ENCODE results near the gene RGS3.

The RGS3 gene

DNA sequence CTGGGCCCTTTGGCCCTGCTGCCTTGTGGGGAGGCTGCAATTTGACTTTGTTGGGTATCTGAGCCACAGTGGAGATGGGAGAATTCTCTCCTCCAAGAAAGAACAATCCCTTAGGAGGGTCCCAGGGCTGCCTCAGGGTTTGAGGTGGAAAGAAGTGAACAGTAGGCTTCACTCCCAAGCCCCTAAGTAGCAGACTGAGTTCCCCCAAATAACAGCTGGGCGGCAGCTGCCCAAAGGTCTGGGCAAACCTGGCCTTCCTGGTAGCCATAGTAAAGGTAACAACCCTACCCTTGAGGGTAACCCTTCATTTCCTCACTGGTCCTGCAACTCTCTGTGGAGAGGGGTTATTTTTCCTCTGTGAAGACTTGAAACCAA lies 746 bp downstream of the RGS3 start:
- Histone ChIP-seq H3K4me2 (ENCODE audit: low read length, poor library complexity, severe bottlenecking) (no peak overlapping the region), H2BK15ac (ENCODE audit: low read depth, poor library complexity, severe bottlenecking) (no peak overlapping the region), H3K9ac (ENCODE audit: low read length) (no peak overlapping the region), H3K4me3 (ENCODE audit: insufficient read depth in 1 of 2, low read depth in 1 of 2, low read length in 2 of 2) (no peak overlapping the region), H3K4me1 (ENCODE audit: control insufficient read depth, insufficient read depth, low read depth, low read length) (peaks cover 28% of the 10 kb centered on the region), H3K79me1 (replicated peaks; ENCODE audit: low read length, poor library complexity, severe bottlenecking) (peaks cover 4% of the 10 kb centered on the region), H3K27ac (ENCODE audit: low read length, poor library complexity, severe bottlenecking) (no peak overlapping the region), H3K36me3 (ENCODE audit: control insufficient read depth in 1 of 2, insufficient read depth in 2 of 2, low read depth in 1 of 2, low read length in 2 of 2) (no peaks in the 10 kb centered on the region), H3K18ac (ENCODE audit: low read depth in 1 of 2, low read length in 2 of 2) (no peak overlapping the region), H2BK12ac (ENCODE audit: low read length in 2 of 2) (no peak overlapping the region), H3K4ac (ENCODE audit: low read depth in 1 of 2, low read length in 2 of 2) (no peak overlapping the region), H3K9me3 (ENCODE audit: control insufficient read depth, low read length) (no peaks in the 10 kb centered on the region), H3K14ac (ENCODE audit: low read length in 2 of 2) (no peak overlapping the region), H2BK5ac (ENCODE audit: low read depth, low read length, poor library complexity, severe bottlenecking) (no peak overlapping the region), H2AK5ac (ENCODE audit: low read length, severe bottlenecking) (no peak overlapping the region), H2BK120ac (ENCODE audit: low read depth, low read length) (no peak overlapping the region), H3K27me3 (ENCODE audit: control insufficient read depth in 1 of 2, insufficient read depth in 1 of 2, low read length in 2 of 2) (peaks cover 5 to 37% of the 10 kb centered on the region in 2 experiments), H3K23ac (ENCODE audit: low read length in 2 of 2) (no peak overlapping the region), H4K8ac (ENCODE audit: low read length) (no peak overlapping the region), H4K91ac (ENCODE audit: low read length) (no peak overlapping the region), H2AFZ (ENCODE audit: low read depth, low read length) (no peak overlapping the region)
- WGBS: no CpG with 5 or more reads among the region's 1 CpG
- DNase-seq: no peak

DNA sequence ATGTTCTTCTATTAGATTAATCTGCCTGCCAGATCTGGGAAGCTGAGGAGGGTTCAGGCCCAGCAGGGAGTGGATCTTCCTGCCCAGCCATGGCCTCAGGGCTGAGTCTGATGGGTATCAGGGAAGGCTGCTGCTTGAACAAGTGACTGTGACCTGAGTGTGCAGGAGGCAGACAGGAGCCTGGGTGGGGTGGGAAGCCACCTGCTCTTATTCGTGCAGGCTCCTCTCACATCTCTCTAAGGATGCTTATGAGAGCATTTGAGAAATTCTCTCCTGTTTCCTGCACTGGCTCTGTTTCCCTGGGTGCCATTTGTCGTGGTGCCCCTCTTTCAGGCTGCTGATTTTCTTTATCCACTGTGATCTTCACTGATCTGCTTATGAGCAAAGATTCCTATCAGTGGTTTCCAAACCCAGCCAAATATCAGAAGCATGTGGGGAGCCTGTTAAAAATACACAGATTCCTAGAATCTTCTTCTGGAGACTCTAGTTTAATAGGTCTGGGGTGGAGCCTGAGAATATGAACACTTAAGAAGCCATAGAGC lies 2.1 kb downstream of the RGS3 start:
- H2AK5ac ChIP-seq (ENCODE audit: low read length, severe bottlenecking): no peak overlapping the region
- 87% methylated on average over 2 of the region's 2 CpGs for whole genome bisulfite sequencing

DNA sequence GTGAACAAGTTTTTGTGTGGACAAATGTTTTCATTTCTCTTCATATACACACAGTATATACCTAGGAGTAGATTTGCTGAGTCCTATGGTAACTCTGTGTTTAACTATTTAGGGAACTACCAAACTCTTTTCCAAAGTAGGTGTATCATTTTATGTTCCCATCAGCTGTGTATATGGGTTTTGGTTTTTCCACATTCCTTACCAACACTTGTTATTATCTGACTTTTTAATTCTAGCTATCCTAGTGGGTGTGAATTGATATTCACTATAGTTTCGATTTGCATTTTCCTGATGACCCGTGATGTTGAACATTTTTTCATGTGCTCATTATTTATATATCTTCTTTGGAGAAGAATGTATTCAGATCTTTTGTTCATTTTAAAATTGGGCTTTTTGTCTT lies 3.7 kb downstream of the RGS3 start:
- H3K23ac ChIP-seq (ENCODE audit: low read length in 2 of 2): no peak overlapping the region
- no peak overlapping the region for H3K9ac ChIP-seq (ENCODE audit: low read length)
- no peak overlapping the region for H3K14ac ChIP-seq (ENCODE audit: low read length in 2 of 2)
- H2AFZ ChIP-seq (ENCODE audit: low read depth, low read length): no peak overlapping the region
- H3K36me3 ChIP-seq (ENCODE audit: control insufficient read depth in 1 of 2, insufficient read depth in 2 of 2, low read depth in 1 of 2, low read length in 2 of 2): no peaks in the 10 kb centered on the region
- H2BK5ac ChIP-seq (ENCODE audit: low read depth, low read length, poor library complexity, severe bottlenecking): no peak overlapping the region
- H3K4me3 ChIP-seq (ENCODE audit: insufficient read depth in 1 of 2, low read depth in 1 of 2, low read length in 2 of 2): no peak overlapping the region
- H3K4ac ChIP-seq (ENCODE audit: low read depth in 1 of 2, low read length in 2 of 2): no peak overlapping the region
- H3K4me1 ChIP-seq (ENCODE audit: control insufficient read depth, insufficient read depth, low read depth, low read length): peaks cover 30% of the 10 kb centered on the region
- H3K79me1 ChIP-seq (replicated peaks; ENCODE audit: low read length, poor library complexity, severe bottlenecking): peaks cover 4% of the 10 kb centered on the region
- no peaks in the 10 kb centered on the region for H3K9me3 ChIP-seq (ENCODE audit: control insufficient read depth, low read length)
- no peak overlapping the region for H2AK5ac ChIP-seq (ENCODE audit: low read length, severe bottlenecking)
- H2BK120ac ChIP-seq (ENCODE audit: low read depth, low read length): no peak overlapping the region
- no peak overlapping the region for H3K18ac ChIP-seq (ENCODE audit: low read depth in 1 of 2, low read length in 2 of 2)
- H3K4me2 ChIP-seq (ENCODE audit: low read length, poor library complexity, severe bottlenecking): no peak overlapping the region
- peaks cover 5 to 33% of the 10 kb centered on the region in 2 experiments for H3K27me3 ChIP-seq (ENCODE audit: control insufficient read depth in 1 of 2, insufficient read depth in 1 of 2, low read length in 2 of 2)
- H4K91ac ChIP-seq (ENCODE audit: low read length): no peak overlapping the region
- H2BK12ac ChIP-seq (ENCODE audit: low read length in 2 of 2): no peak overlapping the region
- WGBS: no CpG with 5 or more reads among the region's 2 CpGs
- H3K27ac ChIP-seq (ENCODE audit: low read length, poor library complexity, severe bottlenecking): no peak overlapping the region
- no peak overlapping the region for H2BK15ac ChIP-seq (ENCODE audit: low read depth, poor library complexity, severe bottlenecking)
- DNase-seq: no peak
- H4K8ac ChIP-seq (ENCODE audit: low read length): no peak overlapping the region

More for the DNA sequence above, 2.1 kb downstream of the RGS3 start:
- no peaks in the 10 kb centered on the region for H3K9me3 ChIP-seq (ENCODE audit: control insufficient read depth, low read length)
- H2BK15ac ChIP-seq (ENCODE audit: low read depth, poor library complexity, severe bottlenecking): no peak overlapping the region
- no peak overlapping the region for H3K23ac ChIP-seq (ENCODE audit: low read length in 2 of 2)
- no peak overlapping the region for H2BK120ac ChIP-seq (ENCODE audit: low read depth, low read length)
- no peak overlapping the region for H3K27ac ChIP-seq (ENCODE audit: low read length, poor library complexity, severe bottlenecking)
- no peak overlapping the region for H3K4ac ChIP-seq (ENCODE audit: low read depth in 1 of 2, low read length in 2 of 2)
- no peak for DNase-seq
- H3K9ac ChIP-seq (ENCODE audit: low read length): no peak overlapping the region
- H2BK5ac ChIP-seq (ENCODE audit: low read depth, low read length, poor library complexity, severe bottlenecking): no peak overlapping the region
- no peak overlapping the region for H4K8ac ChIP-seq (ENCODE audit: low read length)
- H3K36me3 ChIP-seq (ENCODE audit: control insufficient read depth in 1 of 2, insufficient read depth in 2 of 2, low read depth in 1 of 2, low read length in 2 of 2): no peaks in the 10 kb centered on the region
- peaks cover 28% of the 10 kb centered on the region for H3K4me1 ChIP-seq (ENCODE audit: control insufficient read depth, insufficient read depth, low read depth, low read length)
- no peak overlapping the region for H3K4me3 ChIP-seq (ENCODE audit: insufficient read depth in 1 of 2, low read depth in 1 of 2, low read length in 2 of 2)
- peaks cover 4% of the 10 kb centered on the region for H3K79me1 ChIP-seq (replicated peaks; ENCODE audit: low read length, poor library complexity, severe bottlenecking)
- H3K18ac ChIP-seq (ENCODE audit: low read depth in 1 of 2, low read length in 2 of 2): no peak overlapping the region
- H2BK12ac ChIP-seq (ENCODE audit: low read length in 2 of 2): no peak overlapping the region
- no peak overlapping the region for H3K4me2 ChIP-seq (ENCODE audit: low read length, poor library complexity, severe bottlenecking)
- H3K14ac ChIP-seq (ENCODE audit: low read length in 2 of 2): no peak overlapping the region
- no peak overlapping the region for H2AFZ ChIP-seq (ENCODE audit: low read depth, low read length)
- peaks cover 5 to 37% of the 10 kb centered on the region in 2 experiments for H3K27me3 ChIP-seq (ENCODE audit: control insufficient read depth in 1 of 2, insufficient read depth in 1 of 2, low read length in 2 of 2)
- H4K91ac ChIP-seq (ENCODE audit: low read length): no peak overlapping the region

- H2BK120ac ChIP-seq (ENCODE audit: low read depth, low read length): no peak overlapping the region
- WGBS: 83% methylated on average over 6 of the region's 6 CpGs
- no peak overlapping the region for H3K4me3 ChIP-seq (ENCODE audit: insufficient read depth in 1 of 2, low read depth in 1 of 2, low read length in 2 of 2)
- H3K18ac ChIP-seq (ENCODE audit: low read depth in 1 of 2, low read length in 2 of 2): no peak overlapping the region
- no peak overlapping the region for H3K4me2 ChIP-seq (ENCODE audit: low read length, poor library complexity, severe bottlenecking)
- no peak overlapping the region for H2BK15ac ChIP-seq (ENCODE audit: low read depth, poor library complexity, severe bottlenecking)
- H3K27ac ChIP-seq (ENCODE audit: low read length, poor library complexity, severe bottlenecking): no peak overlapping the region
- no peak overlapping the region for H3K14ac ChIP-seq (ENCODE audit: low read length in 2 of 2)
- peaks cover 4% of the 10 kb centered on the region for H3K79me1 ChIP-seq (replicated peaks; ENCODE audit: low read length, poor library complexity, severe bottlenecking)
- H3K36me3 ChIP-seq (ENCODE audit: control insufficient read depth in 1 of 2, insufficient read depth in 2 of 2, low read depth in 1 of 2, low read length in 2 of 2): no peaks in the 10 kb centered on the region
- peaks cover 18% of the 10 kb centered on the region for H3K4me1 ChIP-seq (ENCODE audit: control insufficient read depth, insufficient read depth, low read depth, low read length)
- DNase-seq: no peak
- no peak overlapping the region for H3K23ac ChIP-seq (ENCODE audit: low read length in 2 of 2)
- no peak overlapping the region for H4K8ac ChIP-seq (ENCODE audit: low read length)
- H3K27me3 ChIP-seq (ENCODE audit: control insufficient read depth in 1 of 2, insufficient read depth in 1 of 2, low read length in 2 of 2): peaks cover 0 to 16% of the 10 kb centered on the region in 2 experiments
- H3K4ac ChIP-seq (ENCODE audit: low read depth in 1 of 2, low read length in 2 of 2): no peak overlapping the region
- no peak overlapping the region for H2BK12ac ChIP-seq (ENCODE audit: low read length in 2 of 2)
- no peak overlapping the region for H2AFZ ChIP-seq (ENCODE audit: low read depth, low read length)
- no peak overlapping the region for H2BK5ac ChIP-seq (ENCODE audit: low read depth, low read length, poor library complexity, severe bottlenecking)
- no peak overlapping the region for H3K9ac ChIP-seq (ENCODE audit: low read length)
- H4K91ac ChIP-seq (ENCODE audit: low read length): no peak overlapping the region
- H3K9me3 ChIP-seq (ENCODE audit: control insufficient read depth, low read length): no peaks in the 10 kb centered on the region
- H2AK5ac ChIP-seq (ENCODE audit: low read length, severe bottlenecking): no peak overlapping the region
Observed at GRCh38 chr9:113468716-113469448, 5.4 kb downstream of the RGS3 start.

All from mesenchymal stem cell (in vitro differentiated cells and primary cell).